Keratinocyte (primary cell): Measurements from ENCODE around the gene SOX15. TPM values are rescaled to one million over a fixed set of nuclear protein-coding genes. Genes with fewer than 3 reads are reported as not detected.

Experiments used
- DNase-seq: peaks from one replicate; pipeline ENCODE4 v3.0.0-alpha.2; 2011; ENCODE audit warnings: low read depth, missing footprints, low spot score
- FAIRE-seq: peaks from 2 replicates; lab custom pipeline; 2011; peaks lifted over from hg19 to GRCh38; lab: Jason Lieb, UNC
- H2AFZ ChIP-seq: 2 replicates; pipeline ENCODE4 v1.6.0; 2012; ENCODE audit warnings: low read length, control low read depth, inconsistent platforms; ENCODE audit not compliant: control insufficient read depth
- H3K27ac ChIP-seq: 2 replicates; pipeline ENCODE4 v1.5.1; 2011; ENCODE audit warnings: low read length; ENCODE audit not compliant: control insufficient read depth, insufficient read depth
- H3K27me3 ChIP-seq: 3 replicates; pipeline ENCODE4 v1.6.0; 2011; ENCODE audit warnings: low read length; ENCODE audit not compliant: control insufficient read depth, insufficient read depth; ENCODE audit errors: extremely low read depth
- H3K36me3 ChIP-seq, 2 experiments: 2 replicates in 1 of 2; 3 replicates in 1 of 2; pipeline ENCODE4 v1.5.1; 2011; ENCODE audit warnings: low read length in 2 of 2, mild to moderate bottlenecking in 1 of 2; ENCODE audit not compliant: control insufficient read depth in 2 of 2, insufficient read depth in 2 of 2; ENCODE audit errors: extremely low read depth in 1 of 2
- H3K4me1 ChIP-seq: 3 replicates; pipeline ENCODE4 v1.5.1; 2011; ENCODE audit warnings: low read length; ENCODE audit not compliant: control insufficient read depth, insufficient read depth; ENCODE audit errors: extremely low read depth
- H3K4me2 ChIP-seq: 3 replicates; pipeline ENCODE4 v1.6.0; 2011; ENCODE audit warnings: low read depth, low read length; ENCODE audit not compliant: control insufficient read depth, insufficient read depth; ENCODE audit errors: extremely low read depth
- H3K4me3 ChIP-seq, 3 experiments: fragments of 200-600 bp in 1 of 3; sonication (generic) in 1 of 3; 2 replicates in 2 of 3; 3 replicates in 1 of 3; pipeline ENCODE4 v1.5.1; 2011 to 2016; ENCODE audit warnings: low read length in 3 of 3, mild to moderate bottlenecking in 3 of 3, control low read depth in 2 of 3, inconsistent platforms in 1 of 3, low read depth in 1 of 3, mixed read lengths in 1 of 3, mixed run types in 1 of 3, moderate library complexity in 1 of 3; ENCODE audit not compliant: control insufficient read depth in 2 of 3, insufficient read depth in 2 of 3; ENCODE audit errors: extremely low read depth in 1 of 3
- H3K79me2 ChIP-seq: 2 replicates; pipeline ENCODE4 v1.6.0; 2012; ENCODE audit warnings: low read length; ENCODE audit not compliant: control insufficient read depth, insufficient read depth
- H3K9ac ChIP-seq: 3 replicates; pipeline ENCODE4 v1.6.0; 2011; ENCODE audit warnings: low read length; ENCODE audit not compliant: control insufficient read depth, insufficient read depth; ENCODE audit errors: extremely low read depth
- H3K9me1 ChIP-seq: 3 replicates; pipeline ENCODE4 v1.6.0; 2011; ENCODE audit warnings: low read length; ENCODE audit not compliant: control insufficient read depth, insufficient read depth; ENCODE audit errors: extremely low read depth
- H3K9me3 ChIP-seq: 2 replicates; pipeline ENCODE4 v1.5.1; 2012; ENCODE audit warnings: low read depth, low read length; ENCODE audit not compliant: control insufficient read depth
- H4K20me1 ChIP-seq: 3 replicates; pipeline ENCODE4 v1.6.0; 2011; ENCODE audit warnings: low read length; ENCODE audit not compliant: control insufficient read depth, insufficient read depth; ENCODE audit errors: extremely low read depth
- EZH2 ChIP-seq: IDR thresholded peaks from one replicate; pipeline ENCODE4 v1.6.1; 2012; ENCODE audit warnings: inconsistent platforms, mild to moderate bottlenecking, low read length, moderate library complexity
- dilution Hi-C: fragments of 300-500 bp; cut with MboI; formaldehyde crosslinking; loops from one replicate; pipeline ENCODE4 v1.7.0; 2020; ENCODE audit warnings: low sequenced_read_pairs; ENCODE audit not compliant: extremely low pct_ligation_motif_present
- polyA plus RNA-seq, 5 experiments: library from polyadenylated mRNA; depleted of rRNA in 3 of 5; stranded (reverse) in 3 of 5; stranded (forward) in 1 of 5; unstranded in 1 of 5; fragments of >200 nt; gene quantifications; 1 replicate in 1 of 5; 2 replicates in 3 of 5; 3 replicates in 1 of 5; pipeline versions ENCODE4 v1.2.1 to v1.2.3, GENCODE V29; 2011 to 2012; ENCODE audit warnings: missing spikeins in 2 of 5, low read depth in 1 of 5, low replicate concordance in 1 of 5
- TF ChIP-seq, protein P1 (sequence below), 3 experiments: IDR thresholded peaks in 1 of 3; conservative IDR thresholded peaks in 1 of 3; optimal IDR thresholded peaks in 1 of 3; 2 replicates in 2 of 3; 3 replicates in 1 of 3; pipeline versions ENCODE3 to v1.5.1; 2011; ENCODE audit warnings: low read length in 3 of 3, mild to moderate bottlenecking in 3 of 3, moderate library complexity in 2 of 3, control low read depth in 1 of 3, inconsistent platforms in 1 of 3; ENCODE audit not compliant: insufficient read depth in 2 of 3; ENCODE audit errors: extremely low read depth in 1 of 3

Gene SOX15
- polyA plus RNA-seq, 1 donor (not counting 4 experiments of a cell fraction or from before 2014, with no cell fraction given) = 86.2 TPM

DNA sequence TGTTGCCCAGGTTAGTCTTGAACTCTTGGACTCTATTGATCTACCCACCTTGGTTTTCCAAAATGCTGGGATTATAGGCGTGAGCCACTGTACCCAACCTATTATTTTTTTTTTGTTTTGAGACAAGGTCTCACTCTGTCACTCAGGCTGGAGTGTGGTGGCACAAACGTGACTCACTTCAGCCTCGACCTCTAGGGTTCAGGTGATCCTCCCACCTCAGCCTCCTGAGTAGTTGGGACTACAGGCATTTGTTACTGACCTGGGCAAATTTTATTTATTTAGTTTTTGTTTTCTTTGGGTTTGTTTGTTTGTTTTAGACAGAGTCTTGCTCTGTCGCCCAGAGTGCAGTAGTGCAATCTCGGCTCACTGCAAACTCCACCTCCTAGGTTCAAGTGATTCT lies 33.8 kb upstream of the SOX15 start:
- Histone ChIP-seq H3K9ac (no peak overlapping the region), H3K27ac (no peak overlapping the region), H2AFZ (no peak overlapping the region), H4K20me1 (no peaks in the 10 kb centered on the region), H3K9me1 (no peaks in the 10 kb centered on the region), H3K4me1 (peaks cover 3% of the 10 kb centered on the region), H3K4me3 (no peak overlapping the region), H3K36me3 (no peaks in the 10 kb centered on the region), H3K27me3 (no peaks in the 10 kb centered on the region), H3K4me2 (no peak overlapping the region), H3K79me2 (peaks cover 2% of the 10 kb centered on the region), H3K9me3 (no peaks in the 10 kb centered on the region)
- FAIRE-seq = no peak
- DNase-seq = no peak
- TF ChIP-seq, protein P1, sequence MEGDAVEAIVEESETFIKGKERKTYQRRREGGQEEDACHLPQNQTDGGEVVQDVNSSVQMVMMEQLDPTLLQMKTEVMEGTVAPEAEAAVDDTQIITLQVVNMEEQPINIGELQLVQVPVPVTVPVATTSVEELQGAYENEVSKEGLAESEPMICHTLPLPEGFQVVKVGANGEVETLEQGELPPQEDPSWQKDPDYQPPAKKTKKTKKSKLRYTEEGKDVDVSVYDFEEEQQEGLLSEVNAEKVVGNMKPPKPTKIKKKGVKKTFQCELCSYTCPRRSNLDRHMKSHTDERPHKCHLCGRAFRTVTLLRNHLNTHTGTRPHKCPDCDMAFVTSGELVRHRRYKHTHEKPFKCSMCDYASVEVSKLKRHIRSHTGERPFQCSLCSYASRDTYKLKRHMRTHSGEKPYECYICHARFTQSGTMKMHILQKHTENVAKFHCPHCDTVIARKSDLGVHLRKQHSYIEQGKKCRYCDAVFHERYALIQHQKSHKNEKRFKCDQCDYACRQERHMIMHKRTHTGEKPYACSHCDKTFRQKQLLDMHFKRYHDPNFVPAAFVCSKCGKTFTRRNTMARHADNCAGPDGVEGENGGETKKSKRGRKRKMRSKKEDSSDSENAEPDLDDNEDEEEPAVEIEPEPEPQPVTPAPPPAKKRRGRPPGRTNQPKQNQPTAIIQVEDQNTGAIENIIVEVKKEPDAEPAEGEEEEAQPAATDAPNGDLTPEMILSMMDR (optimal IDR thresholded peaks at IDR 0.05 in 1 of 3, IDR thresholded peaks at IDR 0.05 in 1 of 3, conservative IDR thresholded peaks at IDR 0.05 in 1 of 3; ENCODE audit: extremely low read depth in 1 of 3, insufficient read depth in 2 of 3, low read length in 3 of 3) = no peak
- no peak for TF ChIP-seq EZH2
- dilution Hi-C loops = no loop called here

GRCh38 chr17:7620835-7621234 lies 30.9 kb upstream of the SOX15 start:
- H3K9me1 ChIP-seq = no peaks in the 10 kb centered on the region
- no peak overlapping the region for H2AFZ ChIP-seq
- FAIRE-seq (no peak), DNase-seq (no peak)
- H3K79me2 ChIP-seq = no peaks in the 10 kb centered on the region
- H3K9ac ChIP-seq = no peak overlapping the region
- H3K9me3 ChIP-seq = no peaks in the 10 kb centered on the region
- no peaks in the 10 kb centered on the region for H3K4me1 ChIP-seq
- H3K27me3 ChIP-seq = no peaks in the 10 kb centered on the region
- H3K4me2 ChIP-seq = no peak overlapping the region
- dilution Hi-C loops = no loop called here
- H3K27ac ChIP-seq = no peak overlapping the region
- TF ChIP-seq, protein P1 (optimal IDR thresholded peaks at IDR 0.05 in 1 of 3, IDR thresholded peaks at IDR 0.05 in 1 of 3, conservative IDR thresholded peaks at IDR 0.05 in 1 of 3; ENCODE audit: extremely low read depth in 1 of 3, insufficient read depth in 2 of 3, low read length in 3 of 3) = no peak
- no peak for TF ChIP-seq EZH2
- no peak overlapping the region for H3K4me3 ChIP-seq
- no peaks in the 10 kb centered on the region for H4K20me1 ChIP-seq
- H3K36me3 ChIP-seq = no peaks in the 10 kb centered on the region
